ENCODE data around the gene ZBTB46.
"Not testable (repeated sequence)": the region's sequence is repeated elsewhere in the genome, so short reads cannot be mapped to it uniquely, and the experiment has no call there.

Gene ZBTB46, protein sequence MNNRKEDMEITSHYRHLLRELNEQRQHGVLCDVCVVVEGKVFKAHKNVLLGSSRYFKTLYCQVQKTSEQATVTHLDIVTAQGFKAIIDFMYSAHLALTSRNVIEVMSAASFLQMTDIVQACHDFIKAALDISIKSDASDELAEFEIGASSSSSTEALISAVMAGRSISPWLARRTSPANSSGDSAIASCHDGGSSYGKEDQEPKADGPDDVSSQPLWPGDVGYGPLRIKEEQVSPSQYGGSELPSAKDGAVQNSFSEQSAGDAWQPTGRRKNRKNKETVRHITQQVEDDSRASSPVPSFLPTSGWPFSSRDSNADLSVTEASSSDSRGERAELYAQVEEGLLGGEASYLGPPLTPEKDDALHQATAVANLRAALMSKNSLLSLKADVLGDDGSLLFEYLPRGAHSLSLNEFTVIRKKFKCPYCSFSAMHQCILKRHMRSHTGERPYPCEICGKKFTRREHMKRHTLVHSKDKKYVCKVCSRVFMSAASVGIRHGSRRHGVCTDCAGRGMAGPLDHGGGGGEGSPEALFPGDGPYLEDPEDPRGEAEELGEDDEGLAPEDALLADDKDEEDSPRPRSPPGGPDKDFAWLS

DNA sequence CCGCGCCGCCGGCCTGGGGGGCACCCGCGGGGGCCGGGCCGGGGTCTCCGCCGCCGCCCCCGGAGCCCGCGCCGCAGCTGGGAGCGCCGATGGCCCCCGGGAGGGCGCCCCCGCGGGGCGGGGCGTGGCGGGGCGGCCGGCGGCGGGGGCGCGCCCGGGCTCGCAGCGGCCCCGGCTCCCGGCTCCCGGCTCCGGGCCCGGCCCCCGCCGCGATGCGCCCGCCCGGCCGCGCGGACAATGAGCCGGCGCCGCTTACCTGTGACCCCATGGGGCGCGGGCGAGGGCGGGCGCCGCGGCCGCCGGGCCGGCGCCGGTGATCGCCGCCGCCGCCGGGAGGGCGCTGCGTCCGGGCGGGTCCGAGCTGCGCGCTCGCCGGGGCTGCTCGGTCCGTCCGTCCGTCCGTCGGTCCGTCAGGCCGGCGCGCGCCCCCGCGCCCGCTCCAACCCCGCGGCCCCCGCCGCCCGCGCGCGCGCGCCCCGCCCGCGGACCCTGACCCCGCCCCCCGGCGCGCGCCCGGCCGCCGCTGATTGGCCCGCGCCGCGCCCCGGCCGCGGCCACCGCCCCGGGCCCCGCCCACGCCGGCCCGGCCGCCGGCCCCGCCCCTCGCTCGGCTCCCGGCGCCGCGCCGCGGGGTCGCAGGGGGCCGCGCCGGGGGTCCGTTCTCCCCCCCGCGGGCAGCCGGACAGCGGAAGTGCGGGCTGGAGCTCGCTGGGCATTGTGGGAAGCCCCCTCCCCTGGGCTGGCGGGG, at the start of gene ZBTB46:
TSS of gene ZBTB46 (minus strand) at position 424 of the 748 bp plus-strand sequence. CDS start 40,507 bp downstream, outside the sequence.
- peak; percentile 53 for DNase-seq (ENCODE audit: low read depth)
- H3K4me3 ChIP-seq (ENCODE audit: low read length), result peak within 1 kb of the TSS; percentile 18
- TF ChIP-seq, protein P1, sequence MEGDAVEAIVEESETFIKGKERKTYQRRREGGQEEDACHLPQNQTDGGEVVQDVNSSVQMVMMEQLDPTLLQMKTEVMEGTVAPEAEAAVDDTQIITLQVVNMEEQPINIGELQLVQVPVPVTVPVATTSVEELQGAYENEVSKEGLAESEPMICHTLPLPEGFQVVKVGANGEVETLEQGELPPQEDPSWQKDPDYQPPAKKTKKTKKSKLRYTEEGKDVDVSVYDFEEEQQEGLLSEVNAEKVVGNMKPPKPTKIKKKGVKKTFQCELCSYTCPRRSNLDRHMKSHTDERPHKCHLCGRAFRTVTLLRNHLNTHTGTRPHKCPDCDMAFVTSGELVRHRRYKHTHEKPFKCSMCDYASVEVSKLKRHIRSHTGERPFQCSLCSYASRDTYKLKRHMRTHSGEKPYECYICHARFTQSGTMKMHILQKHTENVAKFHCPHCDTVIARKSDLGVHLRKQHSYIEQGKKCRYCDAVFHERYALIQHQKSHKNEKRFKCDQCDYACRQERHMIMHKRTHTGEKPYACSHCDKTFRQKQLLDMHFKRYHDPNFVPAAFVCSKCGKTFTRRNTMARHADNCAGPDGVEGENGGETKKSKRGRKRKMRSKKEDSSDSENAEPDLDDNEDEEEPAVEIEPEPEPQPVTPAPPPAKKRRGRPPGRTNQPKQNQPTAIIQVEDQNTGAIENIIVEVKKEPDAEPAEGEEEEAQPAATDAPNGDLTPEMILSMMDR (IDR thresholded peaks at IDR 0.05; ENCODE audit: insufficient read depth, low read depth, low read length, missing control alignments), result no peak

DNA sequence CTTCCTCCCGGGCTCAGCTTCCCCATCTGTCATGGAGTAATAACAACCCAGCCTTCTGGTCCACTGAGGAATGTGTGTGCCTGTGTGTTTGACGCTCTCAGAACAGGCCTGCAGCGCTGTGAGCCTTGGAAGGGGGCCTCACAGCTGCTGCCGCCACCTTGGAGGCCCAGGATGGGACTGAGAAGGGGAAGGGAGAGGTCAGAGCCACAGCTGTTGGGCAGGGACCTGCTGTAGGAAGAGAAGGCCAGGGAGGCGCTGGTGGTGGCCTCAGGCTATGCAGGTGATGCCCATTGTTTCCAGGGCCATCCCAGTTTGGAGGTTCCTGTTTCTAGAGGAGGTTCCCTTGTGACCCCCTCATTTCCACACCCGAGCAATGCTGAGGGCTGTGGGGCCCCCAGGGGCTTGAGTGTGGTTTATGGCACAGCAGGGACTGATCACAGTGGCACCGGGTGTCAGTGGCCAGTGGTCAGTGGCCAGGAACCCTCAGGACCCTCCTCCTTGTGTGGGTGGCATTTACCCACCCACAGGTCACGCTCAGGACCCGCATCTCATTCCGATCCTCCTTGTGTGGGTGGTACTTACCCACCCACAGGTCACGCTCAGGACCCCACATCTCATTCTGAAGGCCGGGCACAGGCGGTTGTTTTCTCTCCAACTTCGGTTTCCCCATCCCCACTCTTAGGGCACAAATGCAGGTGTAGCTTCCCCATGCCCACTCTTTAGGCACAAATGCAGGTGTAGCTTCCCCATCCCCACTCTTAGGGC, 48.0 kb upstream of the ZBTB46 start:
- TF ChIP-seq, protein P1 (IDR thresholded peaks at IDR 0.05; ENCODE audit: insufficient read depth, low read depth, low read length, missing control alignments), result no peak
- no peak for DNase-seq (ENCODE audit: low read depth)
- H3K4me3 ChIP-seq (ENCODE audit: low read length), result no peak overlapping the region

DNA sequence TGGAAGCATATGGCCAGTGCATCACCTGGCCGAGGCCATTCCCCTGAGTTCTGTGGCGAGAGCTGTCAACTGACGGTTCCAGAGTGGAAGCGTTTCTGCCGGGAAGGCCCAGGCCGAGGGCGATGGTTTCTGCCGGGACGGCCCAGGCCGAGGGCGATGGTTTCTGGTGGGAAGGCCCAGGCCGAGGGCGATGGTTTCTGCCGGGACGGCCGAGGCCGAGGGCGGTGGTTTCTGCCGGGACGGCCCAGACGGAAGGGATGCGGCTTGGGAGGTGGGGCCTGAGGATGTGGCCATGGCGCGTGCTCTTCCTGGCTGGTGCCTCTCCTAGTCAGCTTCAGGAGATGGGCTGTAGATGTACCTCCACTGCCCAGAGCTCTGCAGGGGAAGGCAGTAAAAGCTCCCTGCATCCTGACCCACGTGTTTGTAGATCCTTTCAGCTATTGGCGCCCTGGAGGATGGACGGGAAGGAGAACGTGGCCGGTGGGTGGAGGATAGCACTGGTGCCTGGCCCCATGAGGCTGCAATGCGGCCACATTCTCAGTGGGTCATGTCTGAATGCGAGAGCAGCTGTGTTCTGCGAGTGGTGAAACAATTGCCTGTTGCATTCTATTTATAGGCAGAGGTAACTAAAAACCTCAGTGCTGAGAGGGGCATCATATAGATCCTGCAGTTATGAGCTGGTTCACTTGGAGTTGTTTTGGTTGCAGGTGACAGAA, 46.8 kb upstream of the ZBTB46 start:
- no peak for DNase-seq (ENCODE audit: low read depth)
- TF ChIP-seq, protein P1 (IDR thresholded peaks at IDR 0.05; ENCODE audit: insufficient read depth, low read depth, low read length, missing control alignments), result no peak
- no peak overlapping the region for H3K4me3 ChIP-seq (ENCODE audit: low read length)

DNA sequence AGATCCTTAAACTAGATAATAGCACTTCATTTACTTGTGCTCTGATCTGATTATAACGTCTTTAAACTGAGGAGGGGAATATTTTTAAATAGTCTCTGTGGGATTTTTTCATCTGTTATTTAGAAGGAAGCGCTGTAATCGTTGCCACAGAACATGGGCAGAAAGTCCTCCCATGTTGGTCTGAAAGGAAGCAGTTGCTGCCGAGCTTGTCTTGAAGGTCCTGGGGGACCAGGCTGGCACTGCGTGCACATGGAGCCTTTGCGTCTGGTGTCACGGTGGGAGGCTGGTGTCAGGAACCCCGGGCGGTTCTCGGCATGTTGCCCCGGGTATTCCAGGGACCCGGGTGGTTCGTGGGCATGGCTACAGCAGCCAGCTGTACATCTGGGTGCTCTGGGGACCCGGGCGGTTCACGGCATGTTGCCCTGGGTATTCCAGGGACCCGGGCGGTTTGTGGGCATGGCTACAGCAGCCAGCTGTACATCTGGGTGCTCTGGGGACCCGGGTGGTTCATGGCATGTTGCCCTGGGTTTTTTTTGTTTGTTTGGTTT, 45.5 kb upstream of the ZBTB46 start:
- no peak overlapping the region for H3K4me3 ChIP-seq (ENCODE audit: low read length)
- TF ChIP-seq, protein P1 (IDR thresholded peaks at IDR 0.05; ENCODE audit: insufficient read depth, low read depth, low read length, missing control alignments), result no peak
- DNase-seq (ENCODE audit: low read depth), result no peak

DNA sequence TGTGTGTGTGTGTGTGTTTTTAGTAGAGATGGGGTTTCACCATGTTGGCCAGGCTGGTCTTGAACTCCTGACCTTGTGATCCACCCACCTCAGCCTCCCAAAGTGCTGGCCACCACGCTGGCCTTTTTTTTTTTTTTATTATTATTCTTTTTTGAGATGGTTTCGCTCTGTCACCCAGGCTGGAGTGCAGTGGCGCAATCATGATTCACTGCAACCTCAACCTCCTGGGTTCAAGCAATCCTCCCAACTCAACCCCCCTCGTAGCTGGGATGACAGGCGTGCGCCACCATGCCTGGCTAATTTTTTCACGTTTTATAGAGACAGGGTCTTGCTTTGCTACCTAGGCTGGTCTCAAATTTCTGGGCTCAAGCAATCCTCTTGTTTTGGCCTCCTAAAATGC, 43.2 kb upstream of the ZBTB46 start:
- H3K4me3 ChIP-seq (ENCODE audit: low read length), result not testable (repeated sequence)
- peak; percentile 36 for DNase-seq (ENCODE audit: low read depth)

DNA sequence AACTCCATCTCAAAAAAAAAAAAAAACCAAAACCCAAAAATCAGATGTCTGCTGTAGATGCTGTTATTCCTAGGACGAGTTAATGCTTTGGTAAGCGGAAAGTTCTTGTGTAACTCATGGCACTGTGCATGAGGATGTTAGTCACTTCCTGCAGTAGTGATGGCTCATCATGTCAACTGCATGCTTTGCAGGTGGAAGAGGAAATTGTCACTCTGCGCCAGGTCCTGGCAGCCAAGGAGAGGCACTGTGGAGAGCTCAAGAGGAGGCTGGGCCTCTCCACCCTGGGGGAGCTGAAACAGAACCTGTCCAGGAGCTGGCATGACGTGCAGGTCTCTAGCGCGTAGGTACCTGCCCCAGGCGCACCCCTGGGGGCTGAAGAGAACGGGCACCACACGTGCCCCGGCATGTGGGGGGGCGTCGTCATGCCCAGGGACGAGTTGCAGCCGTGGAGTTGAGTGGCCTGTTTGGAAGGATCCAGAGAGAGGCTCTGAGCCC, 42.5 kb upstream of the ZBTB46 start:
- TF ChIP-seq, protein P1 (IDR thresholded peaks at IDR 0.05; ENCODE audit: insufficient read depth, low read depth, low read length, missing control alignments), result no peak
- H3K4me3 ChIP-seq (ENCODE audit: low read length), result no peak overlapping the region
- peak; percentile 97 for DNase-seq (ENCODE audit: low read depth)
